TTC549 (cell line): ENCODE data around the gene PXDN.
"Not testable (repeated sequence)": the region's sequence is repeated elsewhere in the genome, so short reads cannot be mapped to it uniquely, and the experiment has no call there.

ENCODE experiments used
- FAIRE-seq: peaks from 2 replicates; lab custom pipeline; 2012; peaks lifted over from hg19 to GRCh38; lab: Jason Lieb, UNC

Gene PXDN

GRCh38 chr2:1627628-1628381 is 116.5 kb downstream of the PXDN start:
- no peak for FAIRE-seq

- no peak for FAIRE-seq
These were observed 118.0 kb downstream of the PXDN start for GRCh38 chr2:1626271-1626681.

DNA sequence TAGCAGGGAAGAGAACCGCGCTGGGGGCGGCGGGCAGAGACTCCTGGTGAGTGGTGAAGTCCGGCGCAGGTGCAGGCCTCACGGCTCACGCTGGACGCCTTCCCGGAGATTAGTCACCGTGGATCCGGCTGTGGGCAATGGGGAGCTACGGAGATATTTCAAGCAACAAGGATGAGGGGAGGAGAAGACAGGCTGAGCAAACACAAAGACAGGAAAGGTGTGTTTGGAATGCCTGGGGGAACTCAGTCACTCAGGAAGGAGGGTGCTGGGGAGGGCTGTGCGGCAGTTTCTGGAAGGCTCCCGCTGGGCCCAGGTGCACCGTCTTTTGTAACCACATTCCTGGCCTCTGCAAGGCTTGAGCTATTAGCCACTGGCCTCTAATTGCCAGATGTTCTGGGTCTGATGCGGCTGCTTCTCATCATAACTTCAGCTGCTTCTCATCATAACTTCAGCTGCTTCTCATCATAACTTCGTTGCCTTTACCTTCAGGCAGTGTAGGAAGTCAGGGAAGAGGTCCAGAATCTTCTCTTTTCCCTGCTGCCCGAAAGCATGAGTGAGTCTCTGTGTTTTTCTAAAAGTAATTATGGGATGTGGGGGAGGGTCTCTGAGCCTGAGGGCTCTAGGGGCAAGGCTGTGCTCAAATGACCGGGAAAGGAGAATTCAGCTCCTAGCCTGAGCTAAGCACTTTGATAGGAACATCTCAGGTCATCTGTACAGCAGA is 118.9 kb downstream of the PXDN start:
- no peak for FAIRE-seq

- FAIRE-seq, result no peak
These were observed 120.3 kb downstream of the PXDN start for GRCh38 chr2:1623906-1624445.

DNA sequence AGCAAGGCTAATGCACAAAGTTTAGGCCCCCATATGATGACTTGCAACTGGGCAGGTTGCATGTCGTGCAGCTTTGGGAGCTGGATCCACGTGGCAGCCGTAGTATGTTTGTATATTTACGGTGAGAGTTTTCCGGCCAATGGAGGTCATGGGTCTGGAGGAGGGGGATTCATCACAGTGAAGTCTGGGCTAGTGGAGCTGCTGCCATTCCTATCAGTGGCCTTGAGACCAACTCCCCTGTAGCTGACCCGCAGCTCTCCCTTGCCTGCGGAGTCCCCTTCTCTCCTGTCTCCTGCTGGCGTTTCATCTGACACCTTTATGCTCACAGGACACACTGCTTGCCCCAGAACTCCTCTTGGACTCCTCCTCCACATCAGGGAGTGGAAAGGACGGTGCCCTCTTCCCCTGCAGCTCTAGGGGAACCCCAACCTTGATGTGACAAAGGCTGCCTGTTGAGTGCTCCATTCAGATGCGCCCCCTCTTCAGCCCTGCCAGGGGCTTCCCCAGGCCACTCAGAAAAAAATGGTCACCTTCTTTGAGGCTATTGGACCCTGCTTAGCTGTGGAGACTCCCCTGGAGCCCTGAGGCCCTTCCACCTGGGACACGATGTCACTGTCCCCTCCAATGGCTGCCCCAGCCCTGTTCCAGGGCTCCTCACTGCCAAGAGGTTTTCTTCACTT is 121.7 kb downstream of the PXDN start:
- no peak for FAIRE-seq

DNA sequence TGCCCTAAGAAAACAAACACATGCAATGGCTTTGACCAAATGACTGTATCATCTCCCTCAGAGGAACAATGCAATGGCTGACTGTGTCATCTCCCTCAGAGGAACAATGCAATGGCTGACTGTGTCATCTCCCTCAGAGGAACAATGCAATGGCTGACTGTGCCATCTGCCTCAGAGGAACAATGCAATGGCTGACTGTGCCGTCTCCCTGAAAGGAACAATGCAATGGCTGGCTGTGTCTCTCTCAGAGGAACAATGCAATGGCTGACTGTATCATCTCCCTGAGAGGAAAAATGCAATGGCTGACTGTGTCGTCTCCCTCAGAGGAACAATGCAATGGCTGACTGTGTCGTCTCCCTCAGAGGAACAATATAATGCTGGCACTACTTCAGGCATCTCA is 122.3 kb downstream of the PXDN start:
- FAIRE-seq, result not testable (repeated sequence)

DNA sequence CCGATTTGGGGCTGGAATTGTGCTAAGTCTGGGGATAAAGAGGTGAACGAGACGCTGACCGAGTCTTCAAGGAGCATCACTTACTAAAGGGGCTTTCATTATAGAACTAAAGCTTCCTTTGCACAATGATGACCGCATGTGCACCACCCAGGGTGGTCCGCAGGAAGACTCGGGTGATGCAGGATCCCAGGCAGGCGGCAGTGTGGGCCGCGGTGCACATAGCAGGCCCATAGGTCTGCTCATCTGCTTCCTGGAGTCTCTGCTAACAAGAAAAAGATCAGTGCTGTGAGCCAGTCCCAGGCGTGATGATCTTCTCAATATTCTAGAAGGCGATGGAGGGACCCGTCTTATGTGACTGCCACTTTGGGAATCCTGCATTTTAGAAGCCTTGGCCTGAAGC is 122.8 kb downstream of the PXDN start:
- FAIRE-seq, result no peak

GRCh38 chr2:1621041-1621440 is 123.3 kb downstream of the PXDN start:
- no peak for FAIRE-seq

- FAIRE-seq, result no peak
These were observed 124.2 kb downstream of the PXDN start for GRCh38 chr2:1620081-1620480.

- FAIRE-seq, result no peak
These were observed 124.8 kb downstream of the PXDN start for GRCh38 chr2:1619556-1619955.

GRCh38 chr2:1618974-1619373 is 125.3 kb downstream of the PXDN start:
- no peak for FAIRE-seq

DNA sequence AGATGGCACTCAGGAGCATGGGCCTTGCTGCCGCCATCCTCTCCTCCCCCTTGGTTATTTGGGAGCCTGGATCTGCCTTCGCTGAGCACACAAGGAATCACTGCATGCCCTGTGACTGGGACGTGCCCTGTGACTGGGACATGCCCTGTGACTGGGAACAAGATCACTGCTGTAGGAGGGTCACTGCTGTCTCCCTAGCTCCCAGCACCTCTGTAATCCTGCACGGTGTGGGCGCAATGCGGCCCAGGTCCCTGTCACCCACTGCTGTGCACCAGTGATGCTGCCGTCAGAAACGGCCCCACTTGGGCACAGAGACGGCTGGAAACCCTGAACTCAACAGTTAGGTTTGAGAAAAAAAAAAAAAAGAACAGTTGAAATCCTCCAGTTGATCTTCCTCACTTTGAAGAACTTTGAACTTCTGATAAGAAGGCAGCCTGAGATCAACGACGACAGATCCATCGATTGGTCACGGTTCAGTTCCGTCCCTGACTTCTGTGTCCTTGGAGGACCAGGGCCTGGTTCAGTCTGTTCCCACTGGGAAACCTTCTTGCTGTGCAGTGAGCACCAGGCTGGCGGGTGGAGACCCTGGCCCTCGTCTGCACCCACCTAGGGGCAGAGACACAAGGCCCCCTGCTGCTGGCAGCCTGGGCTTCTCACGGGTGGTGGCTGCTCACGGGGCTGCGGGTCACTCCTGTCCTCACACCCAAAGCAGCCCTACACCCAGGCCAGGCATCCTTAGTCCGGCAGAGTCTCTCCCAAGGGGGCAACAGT is 125.9 kb downstream of the PXDN start:
- no peak for FAIRE-seq

DNA sequence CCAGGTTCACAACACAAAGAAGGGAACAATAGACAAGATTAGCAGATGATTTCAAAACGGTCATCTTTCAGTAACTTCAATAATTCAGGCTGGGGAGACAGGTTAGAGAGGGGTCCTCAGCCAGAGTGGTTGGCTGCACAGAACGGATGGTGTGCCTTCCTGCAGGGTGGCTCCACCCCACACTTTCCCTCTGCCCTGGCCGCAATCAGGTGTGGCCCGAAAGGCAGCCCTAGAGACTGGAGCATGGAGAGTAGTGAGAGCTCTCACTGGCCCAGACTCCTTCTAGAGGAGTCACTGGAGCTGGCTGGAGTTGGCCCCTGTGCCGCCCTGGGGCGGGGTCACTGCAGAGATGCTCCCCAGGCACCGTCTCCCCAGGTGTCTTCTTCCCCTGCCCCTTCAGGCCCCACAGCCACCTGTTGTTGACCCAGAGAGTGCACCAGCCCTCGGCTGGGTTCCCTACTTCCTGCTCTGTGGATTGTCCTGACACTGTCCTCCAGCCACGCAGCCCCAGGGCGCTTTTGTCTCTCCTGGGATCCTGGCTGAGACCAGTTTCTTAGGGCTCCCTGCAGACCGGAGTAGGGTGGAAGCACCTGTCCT is 126.8 kb downstream of the PXDN start:
- no peak for FAIRE-seq

GRCh38 chr2:1614564-1614963 is 129.8 kb downstream of the PXDN start:
- FAIRE-seq, result no peak

- FAIRE-seq, result no peak
These were observed 130.5 kb downstream of the PXDN start for GRCh38 chr2:1613731-1614354.

GRCh38 chr2:1613078-1613445 is 131.3 kb downstream of the PXDN start:
- FAIRE-seq, result no peak

DNA sequence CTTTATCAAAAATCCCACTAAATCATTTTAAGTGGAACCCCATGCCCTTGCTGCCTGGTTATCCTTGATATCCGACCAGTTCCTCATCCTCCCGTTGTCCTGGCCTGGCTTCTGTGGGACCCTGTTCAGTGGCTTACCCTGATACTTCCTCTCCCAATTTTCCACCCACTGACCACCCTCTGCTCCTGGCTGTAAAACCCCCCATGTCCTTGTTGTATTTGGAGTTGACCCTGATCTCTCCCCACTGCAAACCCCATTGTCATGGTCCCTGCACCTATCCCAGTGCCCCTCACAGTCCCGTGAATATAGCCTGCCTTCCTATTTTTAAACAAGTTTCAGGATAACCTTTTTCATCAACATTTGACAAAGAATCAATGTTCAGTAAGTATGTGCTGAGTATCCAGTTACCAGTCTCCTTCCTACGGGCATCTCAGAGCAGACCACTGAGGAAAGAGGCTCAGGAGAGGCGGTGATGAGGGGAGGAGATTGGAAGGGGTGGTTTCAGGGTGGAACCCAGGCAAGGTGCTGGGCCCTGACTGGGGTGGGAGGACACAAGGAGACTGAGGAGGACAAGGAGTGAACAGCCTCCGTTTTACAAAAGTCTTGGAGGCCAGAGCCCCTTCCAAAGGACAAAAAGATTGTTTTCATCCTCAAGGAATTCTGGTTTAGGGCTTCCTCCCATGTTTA is 131.8 kb downstream of the PXDN start:
- FAIRE-seq, result no peak

DNA sequence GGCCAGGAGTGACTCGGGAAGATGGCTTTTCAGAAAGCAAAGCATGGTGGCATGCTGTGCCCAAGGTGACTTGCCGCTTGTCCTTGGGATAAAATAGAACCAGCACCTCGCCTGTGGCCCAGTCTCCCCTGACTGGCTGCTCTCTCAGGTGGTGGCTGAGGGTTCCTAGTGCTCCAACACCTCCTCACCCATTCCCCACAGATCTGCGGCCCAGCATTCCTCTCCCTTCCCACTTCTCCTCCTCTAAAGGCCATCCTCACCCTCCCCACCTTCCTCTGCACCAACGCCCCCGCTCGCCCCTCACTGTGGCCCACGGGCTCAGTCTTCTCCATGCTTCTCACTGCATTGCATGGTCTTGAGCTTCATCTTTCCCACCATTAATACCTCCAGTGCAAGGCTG is 132.4 kb downstream of the PXDN start:
- FAIRE-seq, result no peak

- no peak for FAIRE-seq
These were observed 134.2 kb downstream of the PXDN start for GRCh38 chr2:1610096-1610485.

DNA sequence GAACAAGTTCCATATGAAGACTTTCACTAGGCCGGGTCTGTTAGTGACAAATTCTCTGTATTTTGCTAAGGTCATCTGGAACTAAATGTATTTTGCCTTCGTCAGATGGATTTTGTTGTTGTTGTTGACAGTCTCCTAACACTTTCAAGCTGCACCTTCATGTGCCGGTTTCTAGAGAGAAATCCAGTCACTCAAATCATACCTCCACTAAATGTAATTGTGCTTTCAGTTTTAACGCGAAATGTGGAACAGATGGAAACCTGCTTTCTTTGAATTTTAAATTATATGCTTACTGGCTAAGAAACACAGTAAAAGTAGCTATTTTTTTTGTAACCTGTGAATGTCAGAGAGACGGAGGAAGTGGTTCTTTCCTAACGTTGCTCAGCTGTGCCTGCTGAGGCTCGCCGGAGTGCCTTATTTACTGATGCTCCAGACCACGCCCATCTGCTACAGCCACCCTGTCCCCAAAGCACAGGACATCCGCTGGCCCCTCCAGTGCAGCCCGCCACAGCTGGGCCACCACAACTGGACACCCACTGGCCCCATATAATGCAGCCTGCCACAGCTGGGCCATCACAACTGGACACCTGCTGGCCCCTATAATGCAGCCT is 134.7 kb downstream of the PXDN start:
- no peak for FAIRE-seq
